ENCODE data around the gene SOAT1.

Gene SOAT1

GRCh38 chr1:179365342-179366092, 71.9 kb downstream of the SOAT1 start, which contains the start of gene AXDND1 (continued):
- 0 out of 2 replicates have a peak, but pooled peaks have one; percentile 63 for TF ChIP-seq YY1 (tag by site-specific recombination; IDR thresholded peaks at IDR 0.05)
- 0 out of 2 replicates have a peak, but pooled peaks have one; percentile 12 for TF ChIP-seq ZNF660 (tag by site-specific recombination; IDR thresholded peaks at IDR 0.05)
- no peak for TF ChIP-seq ZNF544 (tag by site-specific recombination; IDR thresholded peaks at IDR 0.05)
- TF ChIP-seq ZNF560 (tag by site-specific recombination; IDR thresholded peaks at IDR 0.05; ENCODE audit: borderline replicate concordance): no peak
- no peak for TF ChIP-seq ZNF510 (tag by site-specific recombination; IDR thresholded peaks at IDR 0.05; ENCODE audit: insufficient replicate concordance)
- no peak for TF ChIP-seq ZNF777 (tag by site-specific recombination; IDR thresholded peaks at IDR 0.05; ENCODE audit: borderline replicate concordance)
- TF ChIP-seq HIC1 (tag by site-specific recombination; IDR thresholded peaks at IDR 0.05): no peak
- TF ChIP-seq ZNF211 (tag by site-specific recombination; IDR thresholded peaks at IDR 0.05; ENCODE audit: low read depth): no peak
- TF ChIP-seq ZNF398 (tag by site-specific recombination; IDR thresholded peaks at IDR 0.05): no peak
- peak; percentile 56; the same call in 1 of the 2 replicates for TF ChIP-seq SP3 (tag by site-specific recombination; IDR thresholded peaks at IDR 0.05)
- TF ChIP-seq ZNF416 (tag by site-specific recombination; IDR thresholded peaks at IDR 0.05): no peak
- no peak for TF ChIP-seq ZSCAN16 (tag by site-specific recombination; IDR thresholded peaks at IDR 0.05)
- TF ChIP-seq ZNF514 (tag by site-specific recombination; IDR thresholded peaks at IDR 0.05): no peak
- TF ChIP-seq ZNF121 (tag by site-specific recombination; IDR thresholded peaks at IDR 0.05): no peak
- no peak for TF ChIP-seq ZNF354C (tag by site-specific recombination; IDR thresholded peaks at IDR 0.05; ENCODE audit: borderline replicate concordance, low read depth)
- TF ChIP-seq ZBTB49 (tag by site-specific recombination; IDR thresholded peaks at IDR 0.05; ENCODE audit: low read depth): no peak
- peak; percentile 90 for TF ChIP-seq ZBTB21 (tag by site-specific recombination; IDR thresholded peaks at IDR 0.05)
- TF ChIP-seq ZNF350 (tag by site-specific recombination; IDR thresholded peaks at IDR 0.05): no peak
- peak; percentile 19; the same call in 1 of the 2 replicates for TF ChIP-seq PRDM1 (tag by site-specific recombination; IDR thresholded peaks at IDR 0.05)
- 0 out of 2 replicates have a peak, but pooled peaks have one; percentile 24 for TF ChIP-seq KLF8 (tag by site-specific recombination; IDR thresholded peaks at IDR 0.05)
- TF ChIP-seq ZXDB (tag by site-specific recombination; IDR thresholded peaks at IDR 0.05): peak; percentile 95
- TF ChIP-seq TSHZ1 (tag by site-specific recombination; IDR thresholded peaks at IDR 0.05; ENCODE audit: borderline replicate concordance): no peak
- TF ChIP-seq ZNF140 (tag by site-specific recombination; IDR thresholded peaks at IDR 0.05): no peak
- no peak for TF ChIP-seq ZNF26 (tag by site-specific recombination; IDR thresholded peaks at IDR 0.05)
- peak; percentile 32; the same call in 1 of the 2 replicates for TF ChIP-seq IKZF3 (tag by site-specific recombination; IDR thresholded peaks at IDR 0.05)
- no peak for TF ChIP-seq ZNF768 (tag by site-specific recombination; IDR thresholded peaks at IDR 0.05)
- no peak for TF ChIP-seq ZNF747 (tag by site-specific recombination; IDR thresholded peaks at IDR 0.05)

Measured in HEK293 (cell line).